Smooth muscle cell (in vitro differentiated cells): ENCODE results near the gene DCAF5. TPM values are rescaled to one million over a fixed set of nuclear protein-coding genes. Genes with fewer than 3 reads are reported as not detected.
A peak's percentile ranks its signal among the peaks of the same experiment; 100 is the strongest.
"Not testable (repeated sequence)": the region's sequence is repeated elsewhere in the genome, so short reads cannot be mapped to it uniquely, and the experiment has no call there.

Experiments
- DNase-seq: peaks from one replicate; lab custom pipeline; 2025; ENCODE audit not compliant: unreplicated experiment; lab: John Stamatoyannopoulos, UW
- H2AFZ ChIP-seq: fragments of 200-600 bp; sonication (generic); 2 replicates; pipeline ENCODE4 v1.6.0; 2016; ENCODE audit warnings: antibody characterized with exemption, low read depth, mild to moderate bottlenecking
- H3F3A ChIP-seq: fragments of 200-600 bp; sonication (generic); 2 replicates; pipeline ENCODE4 v1.6.0; 2017; ENCODE audit warnings: antibody characterized with exemption, low read depth
- H3K27ac ChIP-seq: fragments of 200-600 bp; sonication (generic); 2 replicates; pipeline ENCODE4 v1.5.1; 2016; ENCODE audit warnings: low read depth, mild to moderate bottlenecking
- H3K27me3 ChIP-seq: fragments of 200-600 bp; sonication (generic); 2 replicates; pipeline ENCODE4 v1.6.1; 2016; ENCODE audit warnings: low read depth, mild to moderate bottlenecking
- H3K36me3 ChIP-seq: fragments of 200-600 bp; sonication (generic); 2 replicates; pipeline ENCODE4 v1.5.1; 2016; ENCODE audit warnings: low read depth
- H3K4me1 ChIP-seq: fragments of 200-600 bp; sonication (generic); 2 replicates; pipeline ENCODE4 v1.5.1; 2016; ENCODE audit warnings: low read depth
- H3K4me2 ChIP-seq: fragments of 200-600 bp; sonication (generic); 2 replicates; pipeline ENCODE4 v1.6.0; 2016; ENCODE audit warnings: mild to moderate bottlenecking
- H3K4me3 ChIP-seq: fragments of 200-600 bp; sonication (generic); 2 replicates; pipeline ENCODE4 v1.5.1; 2016; ENCODE audit warnings: mild to moderate bottlenecking
- H3K79me2 ChIP-seq: fragments of 200-600 bp; sonication (generic); 2 replicates; pipeline ENCODE4 v1.6.0; 2016; ENCODE audit warnings: low read depth, mild to moderate bottlenecking
- H3K9ac ChIP-seq: fragments of 200-600 bp; sonication (generic); 2 replicates; pipeline ENCODE4 v1.6.0; 2016; ENCODE audit warnings: low read depth
- H3K9me3 ChIP-seq: fragments of 200-600 bp; sonication (generic); replicated peaks from 2 replicates; pipeline ENCODE4 v1.5.1; 2016; ENCODE audit warnings: low read depth
- H4K20me1 ChIP-seq: fragments of 200-600 bp; sonication (generic); 2 replicates; pipeline ENCODE4 v1.6.0; 2016; ENCODE audit warnings: low read depth
- WGBS: methylation state at CpG from one replicate; pipeline ENCODE4 v1.1.7; 2016; ENCODE audit warnings: low lambda C conversion rate; 5-methylcytosine and 5-hydroxymethylcytosine counted together
- polyA plus RNA-seq: library from polyadenylated mRNA; unstranded; fragments of >200 nt; fragmentation: Nextera tagmentation; extraction: Ambion mirVana; gene quantifications from 2 replicates; pipeline ENCODE4 v1.2.1, GENCODE V29; 2016
- total RNA-seq: library from RNA; depleted of rRNA; stranded (reverse); fragments of >200 nt; gene quantifications from 2 replicates; pipeline ENCODE4 v1.2.3, GENCODE V29; 2014
- TF ChIP-seq, protein P1 (sequence below): fragments of 200-600 bp; sonication (generic); IDR thresholded peaks from 2 replicates; pipeline ENCODE4 v1.5.1; 2017; ENCODE audit warnings: borderline replicate concordance, mild to moderate bottlenecking, antibody characterized with exemption; ENCODE audit not compliant: insufficient read depth, poor library complexity, severe bottlenecking

The DCAF5 gene
- total and polyA plus RNA-seq, 2 experiments from 2014 or later: 23.0 to 45.4 TPM

GRCh38 chr14:69066396-69067171 is 86.3 kb downstream of the DCAF5 start:
- H2AFZ ChIP-seq: no peak overlapping the region
- H3K4me2 ChIP-seq: no peak overlapping the region
- H4K20me1 ChIP-seq: no peaks in the 10 kb centered on the region
- peaks cover 24% of the 10 kb centered on the region for H3F3A ChIP-seq
- no peaks in the 10 kb centered on the region for H3K36me3 ChIP-seq
- H3K9ac ChIP-seq: no peak overlapping the region
- H3K4me3 ChIP-seq: no peak overlapping the region
- H3K27ac ChIP-seq: no peak overlapping the region
- no peak for DNase-seq
- no peaks in the 10 kb centered on the region for H3K27me3 ChIP-seq
- TF ChIP-seq, protein P1, sequence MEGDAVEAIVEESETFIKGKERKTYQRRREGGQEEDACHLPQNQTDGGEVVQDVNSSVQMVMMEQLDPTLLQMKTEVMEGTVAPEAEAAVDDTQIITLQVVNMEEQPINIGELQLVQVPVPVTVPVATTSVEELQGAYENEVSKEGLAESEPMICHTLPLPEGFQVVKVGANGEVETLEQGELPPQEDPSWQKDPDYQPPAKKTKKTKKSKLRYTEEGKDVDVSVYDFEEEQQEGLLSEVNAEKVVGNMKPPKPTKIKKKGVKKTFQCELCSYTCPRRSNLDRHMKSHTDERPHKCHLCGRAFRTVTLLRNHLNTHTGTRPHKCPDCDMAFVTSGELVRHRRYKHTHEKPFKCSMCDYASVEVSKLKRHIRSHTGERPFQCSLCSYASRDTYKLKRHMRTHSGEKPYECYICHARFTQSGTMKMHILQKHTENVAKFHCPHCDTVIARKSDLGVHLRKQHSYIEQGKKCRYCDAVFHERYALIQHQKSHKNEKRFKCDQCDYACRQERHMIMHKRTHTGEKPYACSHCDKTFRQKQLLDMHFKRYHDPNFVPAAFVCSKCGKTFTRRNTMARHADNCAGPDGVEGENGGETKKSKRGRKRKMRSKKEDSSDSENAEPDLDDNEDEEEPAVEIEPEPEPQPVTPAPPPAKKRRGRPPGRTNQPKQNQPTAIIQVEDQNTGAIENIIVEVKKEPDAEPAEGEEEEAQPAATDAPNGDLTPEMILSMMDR: no peak
- H3K4me1 ChIP-seq: no peaks in the 10 kb centered on the region
- no peaks in the 10 kb centered on the region for H3K9me3 ChIP-seq
- WGBS: 100% methylated on average over 3 of the region's 3 CpGs
- peaks cover 4% of the 10 kb centered on the region for H3K79me2 ChIP-seq

GRCh38 chr14:69065934-69066333 is 87.0 kb downstream of the DCAF5 start:
- whole genome bisulfite sequencing: over 99% methylated on average over 4 of the region's 4 CpGs

GRCh38 chr14:69064596-69064995 is 88.3 kb downstream of the DCAF5 start:
- Histone ChIP-seq H3K27me3 (no peaks in the 10 kb centered on the region), H3F3A (peaks cover 28% of the 10 kb centered on the region), H3K4me1 (no peaks in the 10 kb centered on the region), H4K20me1 (no peaks in the 10 kb centered on the region), H3K4me3 (no peak overlapping the region), H3K36me3 (no peaks in the 10 kb centered on the region), H3K9ac (no peak overlapping the region), H3K9me3 (no peaks in the 10 kb centered on the region), H3K79me2 (peaks cover 4% of the 10 kb centered on the region), H2AFZ (no peak overlapping the region), H3K4me2 (no peak overlapping the region), H3K27ac (no peak overlapping the region)
- no peak for DNase-seq
- TF ChIP-seq, protein P1: no peak

More at GRCh38 chr14:69065934-69066333, 87.0 kb downstream of the DCAF5 start:
- not testable (repeated sequence) for H3K9me3 ChIP-seq, H4K20me1 ChIP-seq, H3K9ac ChIP-seq, H3K36me3 ChIP-seq, H3K4me1 ChIP-seq, H2AFZ ChIP-seq, H3K27ac ChIP-seq, DNase-seq, H3K79me2 ChIP-seq, H3K4me2 ChIP-seq, H3K27me3 ChIP-seq, H3K4me3 ChIP-seq
- H3F3A ChIP-seq: peaks cover 29% of the 10 kb centered on the region

- Histone ChIP-seq H3K27me3 (no peaks in the 10 kb centered on the region), H3K4me1 (peaks cover 10% of the 10 kb centered on the region), H3K9ac (peak overlapping the region; percentile 55), H3F3A (peaks cover 35% of the 10 kb centered on the region), H4K20me1 (no peaks in the 10 kb centered on the region), H3K36me3 (no peaks in the 10 kb centered on the region), H3K4me2 (peak overlapping the region; percentile 32), H3K4me3 (no peak overlapping the region), H3K79me2 (peaks cover 17% of the 10 kb centered on the region), H3K27ac (peak overlapping the region; percentile 87), H3K9me3 (no peaks in the 10 kb centered on the region), H2AFZ (no peak overlapping the region)
- TF ChIP-seq, protein P1: no peak
- DNase-seq: no peak
- 62% methylated on average over 8 of the region's 8 CpGs for WGBS
These were observed 93.0 kb downstream of the DCAF5 start for GRCh38 chr14:69059658-69060623.
